ENCODE measurements around the gene SV2B. TPM values are rescaled to one million over a fixed set of nuclear protein-coding genes. Genes with fewer than 3 reads are reported as not detected.

SV2B gene
- total RNA-seq, 1 donor from 2014 or later = 0.26 TPM

DNA sequence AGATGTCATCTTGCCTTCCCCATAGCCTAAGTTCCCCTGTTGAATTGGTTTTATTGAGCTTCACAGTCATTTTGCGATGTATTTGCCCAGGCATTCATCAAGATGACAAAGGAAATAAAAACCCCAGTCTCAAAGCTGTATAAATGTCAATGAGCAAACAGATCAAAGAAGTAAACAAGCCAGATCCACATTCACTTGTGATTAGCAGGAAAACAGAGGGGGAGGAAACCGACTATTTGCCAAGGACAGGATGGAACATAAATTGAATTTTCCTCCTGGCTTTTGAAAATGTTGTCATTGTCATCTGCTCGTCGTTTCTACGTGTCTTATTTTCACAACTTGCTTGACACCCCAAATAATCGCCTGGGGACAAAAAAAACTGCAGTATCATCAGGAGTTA lies 83.5 kb downstream of the SV2B start:
- DNase-seq (ENCODE audit: low read depth) (no peak), FAIRE-seq (no peak)
- no peaks in the 10 kb centered on the region for H3K27me3 ChIP-seq (ENCODE audit: control insufficient read depth, insufficient read depth, low read length)
- TF ChIP-seq, protein P1, sequence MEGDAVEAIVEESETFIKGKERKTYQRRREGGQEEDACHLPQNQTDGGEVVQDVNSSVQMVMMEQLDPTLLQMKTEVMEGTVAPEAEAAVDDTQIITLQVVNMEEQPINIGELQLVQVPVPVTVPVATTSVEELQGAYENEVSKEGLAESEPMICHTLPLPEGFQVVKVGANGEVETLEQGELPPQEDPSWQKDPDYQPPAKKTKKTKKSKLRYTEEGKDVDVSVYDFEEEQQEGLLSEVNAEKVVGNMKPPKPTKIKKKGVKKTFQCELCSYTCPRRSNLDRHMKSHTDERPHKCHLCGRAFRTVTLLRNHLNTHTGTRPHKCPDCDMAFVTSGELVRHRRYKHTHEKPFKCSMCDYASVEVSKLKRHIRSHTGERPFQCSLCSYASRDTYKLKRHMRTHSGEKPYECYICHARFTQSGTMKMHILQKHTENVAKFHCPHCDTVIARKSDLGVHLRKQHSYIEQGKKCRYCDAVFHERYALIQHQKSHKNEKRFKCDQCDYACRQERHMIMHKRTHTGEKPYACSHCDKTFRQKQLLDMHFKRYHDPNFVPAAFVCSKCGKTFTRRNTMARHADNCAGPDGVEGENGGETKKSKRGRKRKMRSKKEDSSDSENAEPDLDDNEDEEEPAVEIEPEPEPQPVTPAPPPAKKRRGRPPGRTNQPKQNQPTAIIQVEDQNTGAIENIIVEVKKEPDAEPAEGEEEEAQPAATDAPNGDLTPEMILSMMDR (IDR thresholded peaks at IDR 0.05; ENCODE audit: insufficient read depth, low read length, severe bottlenecking) = no peak
- H3K36me3 ChIP-seq (ENCODE audit: control insufficient read depth, insufficient read depth, low read length) = no peaks in the 10 kb centered on the region
- no peak overlapping the region for H3K4me3 ChIP-seq (ENCODE audit: low read depth, low read length)

GRCh38 chr15:91184441-91184840 lies 84.4 kb downstream of the SV2B start:
- H3K36me3 ChIP-seq (ENCODE audit: control insufficient read depth, insufficient read depth, low read length) = no peaks in the 10 kb centered on the region
- no peaks in the 10 kb centered on the region for H3K27me3 ChIP-seq (ENCODE audit: control insufficient read depth, insufficient read depth, low read length)
- FAIRE-seq (no peak), DNase-seq (ENCODE audit: low read depth) (no peak)
- TF ChIP-seq, protein P1 (IDR thresholded peaks at IDR 0.05; ENCODE audit: insufficient read depth, low read length, severe bottlenecking) = no peak
- no peak overlapping the region for H3K4me3 ChIP-seq (ENCODE audit: low read depth, low read length)

DNA sequence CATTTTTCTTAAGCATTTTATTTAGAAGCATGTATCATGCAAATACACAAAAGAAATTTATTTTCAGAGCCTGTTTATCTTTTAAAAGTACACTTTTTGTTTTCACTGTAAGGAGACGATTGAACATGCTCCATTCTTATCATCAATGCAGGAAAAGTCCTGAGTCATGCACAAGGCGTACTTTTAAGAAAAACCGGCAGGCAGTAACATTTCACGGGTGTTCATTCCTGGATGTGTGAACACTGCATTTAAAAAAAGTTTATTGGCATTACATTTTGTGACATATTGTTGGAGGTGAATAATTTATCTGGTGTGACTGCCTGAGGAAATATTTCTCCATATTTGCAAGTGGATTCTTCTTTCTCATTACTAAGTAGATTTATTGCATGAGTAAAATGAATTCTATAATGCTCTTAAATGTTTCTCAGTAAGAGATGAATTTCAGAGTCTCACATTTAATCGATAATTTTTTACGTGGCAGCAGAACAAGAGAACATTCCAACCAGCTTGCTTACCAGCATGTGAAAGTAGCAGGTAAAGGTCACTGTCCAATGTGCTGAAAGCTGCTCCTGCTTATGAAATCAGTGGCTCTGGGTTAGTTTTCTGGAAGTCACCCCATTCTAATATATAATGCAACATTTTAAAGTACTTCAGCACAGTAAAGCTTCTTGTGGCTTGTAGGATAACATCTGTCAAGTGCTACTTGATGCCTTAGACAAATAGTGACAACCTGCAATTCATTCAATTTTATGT lies 87.0 kb downstream of the SV2B start:
- TF ChIP-seq, protein P1 (IDR thresholded peaks at IDR 0.05; ENCODE audit: insufficient read depth, low read length, severe bottlenecking) = no peak
- Histone ChIP-seq H3K4me3 (ENCODE audit: low read depth, low read length) (no peak overlapping the region), H3K36me3 (ENCODE audit: control insufficient read depth, insufficient read depth, low read length) (no peaks in the 10 kb centered on the region), H3K27me3 (ENCODE audit: control insufficient read depth, insufficient read depth, low read length) (no peaks in the 10 kb centered on the region)
- no peak for FAIRE-seq
- peak; percentile 44 for DNase-seq (ENCODE audit: low read depth)

- FAIRE-seq = no peak
- Histone ChIP-seq H3K36me3 (ENCODE audit: control insufficient read depth, insufficient read depth, low read length) (no peaks in the 10 kb centered on the region), H3K4me3 (ENCODE audit: low read depth, low read length) (no peak overlapping the region), H3K27me3 (ENCODE audit: control insufficient read depth, insufficient read depth, low read length) (no peaks in the 10 kb centered on the region)
- TF ChIP-seq, protein P1 (IDR thresholded peaks at IDR 0.05; ENCODE audit: insufficient read depth, low read length, severe bottlenecking) = no peak
- no peak for DNase-seq (ENCODE audit: low read depth)
These were observed 92.2 kb downstream of the SV2B start for GRCh38 chr15:91192285-91192684.

- FAIRE-seq = no peak
- DNase-seq (ENCODE audit: low read depth) = no peak
- Histone ChIP-seq H3K27me3 (ENCODE audit: control insufficient read depth, insufficient read depth, low read length) (no peaks in the 10 kb centered on the region), H3K4me3 (ENCODE audit: low read depth, low read length) (no peak overlapping the region), H3K36me3 (ENCODE audit: control insufficient read depth, insufficient read depth, low read length) (no peaks in the 10 kb centered on the region)
- TF ChIP-seq, protein P1 (IDR thresholded peaks at IDR 0.05; ENCODE audit: insufficient read depth, low read length, severe bottlenecking) = no peak
These were observed 92.8 kb downstream of the SV2B start for GRCh38 chr15:91192690-91193377.
